GM12891 (cell line): ENCODE results near the gene FAM167B.

ENCODE experiments used
- DNase-seq: peaks from one replicate; pipeline ENCODE4 v3.0.0; 2011; ENCODE audit warnings: low spot score; ENCODE audit not compliant: insufficient read length
- FAIRE-seq: peaks from 2 replicates; lab custom pipeline; 2011; peaks lifted over from hg19 to GRCh38; lab: Jason Lieb, UNC
- PAX5 ChIP-seq: IDR thresholded peaks from 2 replicates; pipeline ENCODE4 v1.6.1; 2011; ENCODE audit warnings: low read length, moderate library complexity, mild to moderate bottlenecking; ENCODE audit not compliant: insufficient read depth, severe bottlenecking
- POLR2A ChIP-seq: IDR thresholded peaks from 2 replicates; pipeline ENCODE4 v1.6.1; 2011; ENCODE audit warnings: low read depth, low read length, control low read depth
- POLR2AphosphoS5 ChIP-seq: IDR thresholded peaks from 2 replicates; pipeline ENCODE4 v1.6.1; 2011; ENCODE audit warnings: low read depth, low read length, control low read depth
- POU2F2 ChIP-seq: IDR thresholded peaks from 2 replicates; pipeline ENCODE4 v1.6.1; 2011; ENCODE audit warnings: low read depth, mild to moderate bottlenecking, control low read depth, low read length, moderate library complexity
- SPI1 ChIP-seq: IDR thresholded peaks from 2 replicates; pipeline ENCODE4 v1.6.1; 2011; ENCODE audit warnings: low read depth, low read length, control low read depth
- TAF1 ChIP-seq: IDR thresholded peaks from 2 replicates; pipeline ENCODE4 v1.6.1; 2011; ENCODE audit warnings: low read depth, low read length, control low read depth

Gene FAM167B

GRCh38 chr1:32221980-32222755 is 24.9 kb upstream of the FAM167B start, which contains the start of the genes EIF3I and TMEM234:
Gene EIF3I (plus strand): TSS chr1:32222407. CDS start chr1:32222442, 35 bp downstream.
Gene TMEM234 (minus strand): TSS chr1:32222353. CDS start chr1:32222322, 31 bp downstream.
- TF ChIP-seq SPI1, result peak; percentile 25; the same call in 1 of the 2 replicates
- TF ChIP-seq PAX5, result no peak
- no peak for TF ChIP-seq POU2F2
- TF ChIP-seq TAF1, result peak; percentile 86
- TF ChIP-seq POLR2A, result peak; percentile 87
- TF ChIP-seq POLR2AphosphoS5, result peak; percentile 90
- FAIRE-seq (peak; percentile 95), DNase-seq (peak; percentile 92)

DNA sequence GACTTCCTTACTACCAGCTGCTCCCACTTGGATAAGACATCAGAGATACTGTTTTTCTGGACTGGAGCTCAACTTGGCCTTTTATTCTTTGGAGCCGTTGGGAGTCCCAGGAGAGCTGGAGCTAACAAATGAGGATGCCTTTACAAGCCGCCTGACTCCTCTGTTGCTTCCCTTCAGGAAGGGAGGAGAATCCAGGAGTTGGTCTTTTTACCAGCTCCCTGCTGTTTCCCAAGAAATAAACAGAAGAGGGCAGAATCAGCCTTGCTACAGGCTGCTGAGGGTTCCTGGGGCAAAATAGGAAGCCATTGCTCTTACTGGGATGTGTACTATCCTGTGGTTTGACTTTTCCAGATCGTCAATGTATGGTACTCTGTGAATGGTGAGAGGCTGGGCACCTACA is 23.3 kb upstream of the FAM167B start:
- no peak for TF ChIP-seq POU2F2
- TF ChIP-seq TAF1, result no peak
- no peak for TF ChIP-seq PAX5
- TF ChIP-seq SPI1, result no peak
- TF ChIP-seq POLR2AphosphoS5, result no peak
- no peak for TF ChIP-seq POLR2A
- no peak for FAIRE-seq
- DNase-seq, result no peak

DNA sequence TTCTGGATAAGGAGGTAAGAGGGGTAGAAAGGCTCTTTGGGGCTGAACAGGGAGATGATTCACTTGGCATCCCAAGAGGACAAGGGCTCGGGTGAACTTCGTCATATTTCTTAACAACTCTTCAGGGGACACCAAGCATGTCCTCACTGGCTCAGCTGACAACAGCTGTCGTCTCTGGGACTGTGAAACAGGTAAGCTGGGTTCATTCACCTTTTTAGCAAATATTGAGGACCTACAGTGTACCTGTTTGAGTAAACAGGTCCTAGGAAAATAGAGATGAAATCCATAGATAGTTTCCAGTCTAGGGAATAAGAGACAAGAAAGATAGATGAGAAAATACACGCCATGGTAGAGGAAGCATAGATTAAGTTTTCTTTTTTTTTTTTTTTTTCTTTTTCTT is 22.7 kb upstream of the FAM167B start:
- no peak for DNase-seq
- FAIRE-seq, result no peak
- TF ChIP-seq POLR2AphosphoS5, result no peak
- no peak for TF ChIP-seq TAF1
- no peak for TF ChIP-seq POU2F2
- TF ChIP-seq SPI1, result no peak
- no peak for TF ChIP-seq POLR2A
- TF ChIP-seq PAX5, result no peak

GRCh38 chr1:32228771-32229170 is 18.3 kb upstream of the FAM167B start:
- DNase-seq, result no peak
- TF ChIP-seq SPI1 (no peak), POLR2A (no peak), TAF1 (no peak), PAX5 (no peak), POLR2AphosphoS5 (no peak; the same call in 1 of the 2 replicates), POU2F2 (no peak)
- FAIRE-seq, result no peak

DNA sequence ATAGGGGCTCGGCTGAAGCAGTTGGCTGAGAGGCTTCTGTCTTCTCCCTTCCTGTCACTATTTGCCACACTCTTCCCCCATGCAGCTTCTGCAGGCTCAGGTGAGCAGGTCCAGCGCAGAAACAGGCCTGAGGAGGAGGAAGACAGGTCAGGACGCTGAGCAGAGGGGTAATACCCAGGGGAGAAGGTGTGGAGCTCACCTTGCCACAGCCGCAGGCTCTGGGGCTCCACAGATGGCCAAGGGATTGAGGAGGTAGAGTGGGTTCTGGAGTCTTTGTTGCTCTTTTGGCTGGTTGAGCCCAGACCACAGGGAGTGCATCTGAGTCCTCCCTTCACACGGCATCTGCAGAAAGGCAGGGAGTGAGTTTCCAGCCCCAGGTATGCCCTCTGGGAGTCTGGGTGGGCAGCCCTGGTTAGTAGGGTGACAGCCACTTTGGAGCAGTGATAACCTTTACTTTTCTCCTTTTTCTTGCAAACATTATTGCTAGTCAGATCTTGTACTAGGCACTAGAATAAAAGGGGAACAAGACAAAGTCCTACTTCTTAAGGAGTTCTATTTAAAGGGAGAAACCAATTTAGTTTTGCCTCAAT is 15.1 kb upstream of the FAM167B start:
- TF ChIP-seq SPI1 (no peak), POLR2AphosphoS5 (peak; percentile 72; the same call in 1 of the 2 replicates)
- FAIRE-seq (no peak), DNase-seq (no peak)

DNA sequence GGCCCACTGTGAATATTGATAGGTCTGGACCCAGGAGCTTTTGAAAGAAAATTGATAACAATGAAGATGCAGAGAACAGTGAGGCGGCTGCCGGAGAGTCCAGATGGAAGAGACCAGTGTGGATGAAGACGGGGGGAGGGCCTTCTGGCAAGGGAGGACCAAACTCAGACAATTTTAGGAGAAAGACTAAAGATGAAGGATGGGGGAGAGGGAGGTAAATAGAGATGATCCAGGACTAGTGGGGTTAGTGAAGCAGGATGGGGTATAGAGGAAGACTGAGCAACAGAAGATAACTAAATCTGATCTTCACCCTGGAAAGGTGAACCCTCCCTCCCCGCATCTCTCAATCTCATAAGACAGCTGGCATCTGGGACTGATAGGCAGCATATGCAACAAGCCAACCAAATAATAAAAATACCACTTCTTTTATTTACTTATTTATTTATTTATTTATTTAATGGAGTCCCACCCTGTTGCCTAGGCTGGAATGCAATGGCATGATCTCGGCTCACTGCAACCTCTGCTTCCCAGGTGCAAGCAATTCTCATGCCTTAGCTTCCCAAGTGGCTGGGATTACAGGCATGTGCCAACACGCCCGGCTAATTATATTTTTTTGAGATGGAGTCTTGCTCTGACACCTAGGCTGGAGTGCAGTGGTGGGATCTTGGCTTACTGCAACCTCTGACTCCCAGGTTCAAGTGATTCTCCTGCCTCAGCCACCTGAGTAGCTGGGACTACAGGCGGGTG is 14.3 kb upstream of the FAM167B start:
- no peak for DNase-seq
- FAIRE-seq, result no peak
- TF ChIP-seq POU2F2, result no peak
- 0 out of 2 replicates have a peak, but pooled peaks have one; percentile 32 for TF ChIP-seq POLR2AphosphoS5
- TF ChIP-seq TAF1, result no peak

GRCh38 chr1:32234792-32235191 is 12.2 kb upstream of the FAM167B start:
- TF ChIP-seq POLR2AphosphoS5, result no peak
- TF ChIP-seq SPI1, result no peak
- TF ChIP-seq POU2F2, result no peak
- no peak for TF ChIP-seq PAX5
- no peak for TF ChIP-seq POLR2A
- TF ChIP-seq TAF1, result no peak
- DNase-seq, result no peak
- no peak for FAIRE-seq

DNA sequence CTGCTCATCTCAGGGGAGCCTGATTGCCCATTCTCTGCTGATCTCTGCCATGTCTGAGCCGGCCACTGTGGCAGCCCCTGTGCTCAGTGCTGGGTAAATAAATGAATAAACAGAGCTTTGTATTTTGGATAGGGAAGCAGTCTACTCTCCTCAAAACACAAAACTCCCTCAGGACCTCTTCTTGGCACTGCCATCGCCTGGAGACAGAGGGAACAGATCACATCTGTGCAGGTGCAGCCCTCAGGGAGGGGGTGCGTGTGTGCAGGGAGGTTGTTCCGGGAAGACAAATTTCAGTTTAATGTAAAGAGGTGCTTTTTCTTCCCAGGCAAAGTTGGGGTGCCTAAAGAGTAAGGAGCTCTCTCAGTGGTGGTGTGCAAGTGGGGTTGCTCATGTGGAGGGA is 7.7 kb upstream of the FAM167B start:
- DNase-seq (no peak), FAIRE-seq (no peak)
- TF ChIP-seq SPI1 (no peak), PAX5 (no peak), POLR2A (no peak), POLR2AphosphoS5 (no peak), TAF1 (no peak)

DNA sequence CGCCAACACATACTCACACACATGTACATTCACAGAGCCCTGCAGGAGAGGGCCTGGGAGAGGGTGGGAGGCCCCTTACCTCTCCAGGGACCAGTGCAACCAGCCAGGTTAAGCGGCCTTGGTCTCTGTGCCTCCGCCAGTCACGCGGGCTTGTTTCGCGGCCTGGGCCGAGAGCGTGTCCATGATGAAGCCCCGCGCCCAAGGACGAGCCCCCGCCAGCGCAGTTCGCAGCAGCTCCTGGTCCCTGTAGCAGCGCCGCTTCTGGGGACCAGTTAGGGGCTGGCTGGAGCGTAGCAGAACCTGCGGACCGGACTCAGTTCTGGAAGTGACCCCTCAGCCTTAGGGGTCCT is 7.3 kb upstream of the FAM167B start:
- no peak for DNase-seq
- TF ChIP-seq POU2F2 (no peak), PAX5 (no peak)
- FAIRE-seq, result no peak
